Breast epithelium (tissue), 4 donors: Measurements from ENCODE around the gene BRME1. TPM values are rescaled to one million over a fixed set of nuclear protein-coding genes. Genes with fewer than 3 reads are reported as not detected.

Experiments used
- DNase-seq, 2 donors: peaks; one replicate each; pipeline ENCODE4 v3.0.0-alpha.2; 2019; ENCODE audit warnings: low spot score in 2 of 2
- H3K27ac ChIP-seq, 2 donors: fragments of 200-600 bp; sonication (generic) in 1 of 2; one replicate each; pipeline ENCODE4 v1.5.1; 2016 to 2019; ENCODE audit warnings: mild to moderate bottlenecking in 1 of 2
- H3K27me3 ChIP-seq, 2 donors: fragments of 200-600 bp; sonication (generic) in 1 of 2; one replicate each; pipeline versions ENCODE4 v1.5.1 to v1.6.0; 2017 to 2019; ENCODE audit warnings: control low read depth in 1 of 2, mild to moderate bottlenecking in 1 of 2
- H3K36me3 ChIP-seq: fragments of 200-600 bp; one replicate; pipeline ENCODE4 v1.5.1; 2019
- H3K4me1 ChIP-seq, 2 donors: fragments of 200-600 bp; sonication (generic); one replicate each; pipeline ENCODE4 v1.5.1; 2016 to 2019; ENCODE audit warnings: control low read depth in 1 of 2
- H3K4me3 ChIP-seq, 3 donors: fragments of 200-600 bp; sonication (generic); 1 replicate in 2 of 3; 2 replicates in 1 of 3; pipeline ENCODE4 v1.5.1; 2016 to 2019; ENCODE audit warnings: mild to moderate bottlenecking in 3 of 3, moderate library complexity in 2 of 3
- H3K9me3 ChIP-seq, 2 donors: fragments of 200-600 bp; sonication (generic) in 1 of 2; one replicate each; pipeline ENCODE4 v1.5.1; 2016 to 2019; ENCODE audit warnings: control low read depth in 1 of 2
- POLR2A ChIP-seq: fragments of 450-650 bp; IDR thresholded peaks from one replicate; pipeline ENCODE4 v1.6.1; 2016; ENCODE audit warnings: antibody characterized with exemption, mild to moderate bottlenecking, moderate library complexity
- POLR2AphosphoS5 ChIP-seq, 3 donors: sonication (generic); formaldehyde crosslinking; IDR thresholded peaks; one replicate each; pipeline ENCODE4 v1.6.1; 2017; ENCODE audit warnings: antibody characterized with exemption in 3 of 3
- intact Hi-C: fragments of 100-400 bp; cut with DNase I; formaldehyde crosslinking; loops from one replicate; pipeline ENCODE4 v1.15.1; 2023; ENCODE audit warnings: low total_unique reads
- total RNA-seq, 3 donors: library from RNA; depleted of rRNA; stranded (reverse); fragments of >200 nt; gene quantifications; one replicate each; pipeline ENCODE4 v1.1.0, GENCODE V29; 2016
- TF ChIP-seq, protein P1 (sequence below), 3 donors: fragments of 450-650 bp; IDR thresholded peaks; one replicate each; pipeline ENCODE4 v1.5.1; 2016 to 2017; ENCODE audit warnings: antibody characterized with exemption in 3 of 3, mild to moderate bottlenecking in 3 of 3, moderate library complexity in 3 of 3

Gene BRME1
- total RNA-seq, 3 donors from 2014 or later, result 1.3 to 6.3 (median 1.6) TPM

DNA sequence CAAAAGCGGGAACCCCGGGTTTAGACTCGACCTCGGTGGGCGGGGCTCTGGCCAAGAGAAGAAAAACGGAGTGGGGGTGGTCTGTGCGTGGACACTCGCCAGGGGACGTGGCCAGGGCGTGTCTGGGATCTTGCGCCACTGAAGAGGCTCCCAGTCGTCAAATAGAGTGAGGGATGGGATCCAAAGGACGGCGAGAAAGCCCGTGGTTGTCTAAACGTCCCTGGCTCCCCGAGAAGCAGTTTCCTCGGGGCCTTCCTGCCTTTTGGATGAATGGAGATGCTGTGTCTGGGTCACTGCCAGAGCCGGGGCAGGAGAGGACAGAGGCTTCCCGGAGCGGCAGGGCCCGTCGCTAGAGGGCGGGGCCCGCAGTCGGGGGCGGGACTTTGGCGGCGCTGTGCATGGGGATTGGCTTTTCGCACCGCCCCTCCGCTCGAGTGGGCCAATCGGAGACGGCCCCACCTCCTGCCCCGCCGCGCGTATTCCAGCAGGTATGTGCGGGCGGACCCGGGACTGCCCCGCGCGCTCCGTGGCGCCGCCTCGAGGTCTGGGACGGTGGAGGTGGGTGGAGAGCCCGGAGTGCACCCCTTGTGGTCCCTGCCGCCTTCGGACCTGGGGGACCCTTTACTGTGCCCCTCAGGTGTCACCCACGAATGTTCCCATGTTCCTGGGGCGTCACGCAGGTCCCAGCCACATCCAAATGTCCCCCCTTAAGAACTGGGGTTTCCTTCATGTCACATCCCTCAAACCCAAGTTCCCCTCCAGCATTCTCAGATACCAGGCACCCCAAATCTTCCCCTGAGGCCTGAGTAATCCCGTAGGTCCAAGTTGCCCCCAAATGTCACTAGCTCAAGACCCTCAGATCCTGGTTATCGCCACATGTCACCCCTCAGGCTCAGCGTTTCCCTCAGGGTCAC is 72.3 kb downstream of the BRME1 start:
- peak overlapping the region; percentile 97 to 100 for H3K27ac ChIP-seq
- H3K4me1 ChIP-seq, result peaks cover 20 to 29% of the 10 kb centered on the region in 2 donors
- DNase-seq, result peak; percentile 97 to 99
- no peaks in the 10 kb centered on the region for H3K9me3 ChIP-seq
- no peaks in the 10 kb centered on the region for H3K27me3 ChIP-seq
- peak; percentile 13 for TF ChIP-seq POLR2A
- TF ChIP-seq, protein P1, sequence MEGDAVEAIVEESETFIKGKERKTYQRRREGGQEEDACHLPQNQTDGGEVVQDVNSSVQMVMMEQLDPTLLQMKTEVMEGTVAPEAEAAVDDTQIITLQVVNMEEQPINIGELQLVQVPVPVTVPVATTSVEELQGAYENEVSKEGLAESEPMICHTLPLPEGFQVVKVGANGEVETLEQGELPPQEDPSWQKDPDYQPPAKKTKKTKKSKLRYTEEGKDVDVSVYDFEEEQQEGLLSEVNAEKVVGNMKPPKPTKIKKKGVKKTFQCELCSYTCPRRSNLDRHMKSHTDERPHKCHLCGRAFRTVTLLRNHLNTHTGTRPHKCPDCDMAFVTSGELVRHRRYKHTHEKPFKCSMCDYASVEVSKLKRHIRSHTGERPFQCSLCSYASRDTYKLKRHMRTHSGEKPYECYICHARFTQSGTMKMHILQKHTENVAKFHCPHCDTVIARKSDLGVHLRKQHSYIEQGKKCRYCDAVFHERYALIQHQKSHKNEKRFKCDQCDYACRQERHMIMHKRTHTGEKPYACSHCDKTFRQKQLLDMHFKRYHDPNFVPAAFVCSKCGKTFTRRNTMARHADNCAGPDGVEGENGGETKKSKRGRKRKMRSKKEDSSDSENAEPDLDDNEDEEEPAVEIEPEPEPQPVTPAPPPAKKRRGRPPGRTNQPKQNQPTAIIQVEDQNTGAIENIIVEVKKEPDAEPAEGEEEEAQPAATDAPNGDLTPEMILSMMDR (IDR thresholded peaks at IDR 0.05), result peak in 2 of 3 donors; percentile 44 to 69
- peak; percentile 8 to 60 (median 51) for TF ChIP-seq POLR2AphosphoS5 (IDR thresholded peaks at IDR 0.05)
- H3K36me3 ChIP-seq, result no peaks in the 10 kb centered on the region
- intact Hi-C loops, result loop anchor here (2.0 kb wide), 1 partner anchor 41 kb away; no protein-coding TSS in a partner anchor
- peak overlapping the region; percentile 20 to 61 (median 37) for H3K4me3 ChIP-seq

Other genes with a start within 250 kb of the BRME1 start
- gene MRI1, start 141.6 kb downstream of the BRME1 start, total RNA-seq, result 10 to 100 TPM; 45.9 to 72.4 (median 71.4) TPM
- 100 to 1,000 TPM; 134 to 175 (median 137) TPM for gene C19orf53, start 131.7 kb downstream of the BRME1 start, total RNA-seq
- gene ZSWIM4, start 110.7 kb downstream of the BRME1 start, total RNA-seq, result 1 to 10 TPM; 1.1 to 8.5 (median 6.9) TPM
- gene NANOS3, start 29.0 kb downstream of the BRME1 start, total RNA-seq, result not detected
- 10 to 100 TPM; 16.6 to 50.1 (median 43.6) TPM for gene CC2D1A, start 84 bp upstream of the BRME1 start, total RNA-seq
- 1 to 10 TPM in 2 of 3 donors, under 1 TPM in 1; 0.80 to 8.8 (median 2.3) TPM for gene PODNL1, start 32.3 kb upstream of the BRME1 start, total RNA-seq
- 10 to 100 TPM; 13.4 to 22.7 (median 19.0) TPM for gene DCAF15, start 46.4 kb upstream of the BRME1 start, total RNA-seq
- 1 to 10 TPM; 2.6 to 3.7 (median 3.6) TPM for gene RFX1, start 100.2 kb upstream of the BRME1 start, total RNA-seq
- not detected for gene RLN3, start 122.0 kb upstream of the BRME1 start, total RNA-seq
- 10 to 100 TPM in 1 of 3 donors, 1 to 10 TPM in 2; 5.1 to 11.0 (median 5.2) TPM for gene IL27RA, start 125.6 kb upstream of the BRME1 start, total RNA-seq
- gene PALM3, start 156.0 kb upstream of the BRME1 start, total RNA-seq, result 1 to 10 TPM in 2 of 3 donors, not detected in 1; 2.5 to 3.9 TPM
- 1 to 10 TPM; 4.6 to 6.4 (median 5.0) TPM for gene MISP3, start 166.7 kb upstream of the BRME1 start, total RNA-seq
- not detected for gene C19orf67, start 179.7 kb upstream of the BRME1 start, total RNA-seq
- gene SAMD1, start 184.6 kb upstream of the BRME1 start, total RNA-seq, result 10 to 100 TPM; 10.8 to 15.4 (median 14.2) TPM
- 10 to 100 TPM; 27.2 to 44.8 (median 35.4) TPM for gene PRKACA, start 211.6 kb upstream of the BRME1 start, total RNA-seq
- 1 to 10 TPM in 2 of 3 donors, under 1 TPM in 1; 0.66 to 1.6 (median 1.2) TPM for gene ASF1B, start 230.5 kb upstream of the BRME1 start, total RNA-seq